Stimulated activated CD4-positive, alpha-beta T cell treated with anti-CD3 and anti-CD28 coated beads, Interleukin-2, amount 100 ng/mL, for 48 hours (primary cell): ENCODE results near the gene ARHGAP44.
"Not testable (repeated sequence)": the region's sequence is repeated elsewhere in the genome, so short reads cannot be mapped to it uniquely, and the experiment has no call there.

Source experiments
- DNase-seq, 2 donors: peaks; one replicate each; pipeline ENCODE4 v3.0.0-alpha.2; 2020

ARHGAP44 gene

GRCh38 chr17:12967962-12968361 is 178.7 kb downstream of the ARHGAP44 start:
- DNase-seq = no peak

- no peak for DNase-seq
These were observed 184.3 kb downstream of the ARHGAP44 start for GRCh38 chr17:12973496-12974004.

- no peak for DNase-seq
These were observed 184.8 kb downstream of the ARHGAP44 start for GRCh38 chr17:12974005-12974531.

- no peak for DNase-seq
These were observed 187.9 kb downstream of the ARHGAP44 start for GRCh38 chr17:12977008-12977751.

- DNase-seq = not testable (repeated sequence)
These were observed 189.5 kb downstream of the ARHGAP44 start for GRCh38 chr17:12978787-12979186.

- no peak for DNase-seq
These were observed 189.9 kb downstream of the ARHGAP44 start for GRCh38 chr17:12979246-12979645.

- DNase-seq = no peak
These were observed 190.7 kb downstream of the ARHGAP44 start for GRCh38 chr17:12979826-12980500.

GRCh38 chr17:12982224-12982623 is 192.9 kb downstream of the ARHGAP44 start:
- DNase-seq = no peak

- DNase-seq = no peak
These were observed 194.9 kb downstream of the ARHGAP44 start for GRCh38 chr17:12983991-12984884.

- no peak for DNase-seq
These were observed 196.4 kb downstream of the ARHGAP44 start for GRCh38 chr17:12985431-12986293.

- no peak for DNase-seq
These were observed 197.8 kb downstream of the ARHGAP44 start for GRCh38 chr17:12987120-12987519.

- no peak for DNase-seq
These were observed 200.9 kb downstream of the ARHGAP44 start for GRCh38 chr17:12990041-12990808.

- no peak for DNase-seq
These were observed 201.6 kb downstream of the ARHGAP44 start for GRCh38 chr17:12990926-12991325.

GRCh38 chr17:12992676-12993075 is 203.4 kb downstream of the ARHGAP44 start:
- DNase-seq = no peak

- no peak for DNase-seq
These were observed 204.3 kb downstream of the ARHGAP44 start for GRCh38 chr17:12993631-12994030.

GRCh38 chr17:12994341-12995074 is 205.2 kb downstream of the ARHGAP44 start:
- DNase-seq = no peak

GRCh38 chr17:12995106-12995895 is 206.0 kb downstream of the ARHGAP44 start:
- no peak for DNase-seq

GRCh38 chr17:12995896-12996295 is 206.6 kb downstream of the ARHGAP44 start:
- DNase-seq = no peak

- DNase-seq = no peak
These were observed 207.1 kb downstream of the ARHGAP44 start for GRCh38 chr17:12996357-12996756.

- no peak for DNase-seq
These were observed 207.6 kb downstream of the ARHGAP44 start for GRCh38 chr17:12996941-12997340.
